HEK293 (cell line): Measurements from ENCODE around the gene PTPRO.

Experiments used
- CTCF ChIA-PET: fragments of 350-600 bp; formaldehyde crosslinking; extraction: SDS; loops from one replicate; lab custom pipeline; 2021; ENCODE audit warnings: antibody characterized with exemption; lab: Yijun Ruan, JAX
- POLR2A ChIA-PET: fragments of 300-600 bp; formaldehyde crosslinking; extraction: SDS; loops from one replicate; lab custom pipeline; 2020; ENCODE audit warnings: antibody characterized with exemption, inconsistent platforms; lab: Yijun Ruan, JAX
- H3K27ac ChIP-seq: fragments of 200-500 bp; sonication (Bioruptor generic); 2 replicates; pipeline ENCODE4 v1.5.1; 2014; ENCODE audit warnings: low read depth, low read length, control low read depth, inconsistent platforms; ENCODE audit errors: extremely low read depth
- H3K36me3 ChIP-seq, 2 experiments: fragments of 200-500 bp in 1 of 2; sonication (Bioruptor generic) in 1 of 2; 1 replicate in 1 of 2; 2 replicates in 1 of 2; pipeline ENCODE4 v1.5.1; 2014 to 2017; ENCODE audit warnings: inconsistent platforms in 2 of 2, low read length in 2 of 2; ENCODE audit not compliant: control insufficient read depth in 2 of 2, insufficient read depth in 1 of 2
- H3K4me1 ChIP-seq: fragments of 200-500 bp; sonication (Bioruptor generic); 2 replicates; pipeline ENCODE4 v1.5.1; 2014; ENCODE audit warnings: mild to moderate bottlenecking, low read length, inconsistent platforms; ENCODE audit not compliant: control insufficient read depth, insufficient read depth
- H3K4me3 ChIP-seq: 2 replicates; pipeline ENCODE4 v1.5.1; 2011; ENCODE audit warnings: low read depth, mild to moderate bottlenecking, control low read depth, low read length, moderate library complexity
- H3K9me3 ChIP-seq: fragments of 200-500 bp; sonication (Bioruptor generic); 2 replicates; pipeline ENCODE4 v1.5.1; 2014; ENCODE audit warnings: low read depth, low read length, inconsistent platforms; ENCODE audit not compliant: control insufficient read depth, insufficient read depth
- CTCF ChIP-seq: fragments of 450-650 bp; formaldehyde crosslinking; IDR thresholded peaks from 2 replicates; pipeline ENCODE4 v1.5.1; 2016; ENCODE audit warnings: missing biosample characterization, missing genetic modification characterization
- FEZF1 ChIP-seq: fragments of 450-650 bp; formaldehyde crosslinking; IDR thresholded peaks from 2 replicates; pipeline ENCODE4 v1.5.1; 2016; ENCODE audit warnings: missing biosample characterization, missing genetic modification characterization
- PRDM1 ChIP-seq: fragments of 450-650 bp; formaldehyde crosslinking; IDR thresholded peaks from 2 replicates; pipeline ENCODE4; 2016; ENCODE audit warnings: missing biosample characterization, missing genetic modification characterization
- ZBTB17 ChIP-seq: fragments of 450-650 bp; formaldehyde crosslinking; IDR thresholded peaks from 2 replicates; pipeline ENCODE4 v1.5.1; 2016; ENCODE audit warnings: missing biosample characterization, missing genetic modification characterization
- ZBTB49 ChIP-seq: fragments of 450-650 bp; formaldehyde crosslinking; IDR thresholded peaks from 2 replicates; pipeline ENCODE4 v1.5.1; 2016; ENCODE audit warnings: missing biosample characterization, missing genetic modification characterization, low read depth
- ZFP41 ChIP-seq: fragments of 450-650 bp; formaldehyde crosslinking; IDR thresholded peaks from 2 replicates; pipeline ENCODE4 v1.5.1; 2016; ENCODE audit warnings: missing biosample characterization, missing genetic modification characterization, borderline replicate concordance
- ZIC2 ChIP-seq: fragments of 450-650 bp; formaldehyde crosslinking; IDR thresholded peaks from 2 replicates; pipeline ENCODE4 v1.5.1; 2016; ENCODE audit warnings: missing biosample characterization, missing genetic modification characterization
- ZNF112 ChIP-seq: fragments of 450-650 bp; formaldehyde crosslinking; IDR thresholded peaks from 2 replicates; pipeline ENCODE4 v1.5.0; 2017; ENCODE audit warnings: missing biosample characterization, missing genetic modification characterization
- ZNF184 ChIP-seq: fragments of 450-650 bp; IDR thresholded peaks from 2 replicates; pipeline ENCODE4 v1.5.1; 2018; ENCODE audit warnings: missing biosample characterization, mild to moderate bottlenecking, missing genetic modification characterization
- ZNF513 ChIP-seq: fragments of 450-650 bp; IDR thresholded peaks from 2 replicates; pipeline ENCODE4 v1.5.1; 2018; ENCODE audit warnings: missing biosample characterization, missing genetic modification characterization
- ZNF580 ChIP-seq: fragments of 450-650 bp; formaldehyde crosslinking; IDR thresholded peaks from 2 replicates; pipeline ENCODE4 v1.5.1; 2016; ENCODE audit warnings: missing biosample characterization, missing genetic modification characterization
- ZNF654 ChIP-seq: fragments of 450-650 bp; formaldehyde crosslinking; IDR thresholded peaks from 2 replicates; pipeline ENCODE4 v1.5.1; 2016; ENCODE audit warnings: low read depth, missing biosample characterization, missing genetic modification characterization
- ZSCAN16 ChIP-seq: fragments of 450-650 bp; formaldehyde crosslinking; IDR thresholded peaks from 2 replicates; pipeline ENCODE4 v1.5.1; 2016; ENCODE audit warnings: missing biosample characterization, missing genetic modification characterization
- TF ChIP-seq, protein P1 (sequence below): fragments of 450-650 bp; IDR thresholded peaks from 2 replicates; pipeline ENCODE4 v1.5.1; 2018; ENCODE audit warnings: missing biosample characterization, mild to moderate bottlenecking, missing genetic modification characterization

Gene PTPRO

GRCh38 chr12:15532364-15532977 lies 210.2 kb downstream of the PTPRO start:
- ChIA-PET POLR2A (no interaction called here), CTCF (interaction anchor here (0.6 to 6.8 kb wide), 25 partner anchors 9 to 366 kb away, joined by 3 to 103 read pairs (median 5); no protein-coding TSS in a partner anchor)
- no peak overlapping the region for H3K27ac ChIP-seq
- no peak overlapping the region for H3K4me3 ChIP-seq
- peaks cover 9% of the 10 kb centered on the region for H3K4me1 ChIP-seq
- TF ChIP-seq PRDM1 (tag by site-specific recombination) (no peak), ZNF513 (tag by site-specific recombination) (peak; percentile 20; the same call in 1 of the 2 replicates), ZNF654 (tag by site-specific recombination) (peak; percentile 67), ZNF580 (tag by site-specific recombination) (0 out of 2 replicates have a peak, but pooled peaks have one; percentile 39), FEZF1 (tag by site-specific recombination) (peak; percentile 50; the same call in 1 of the 2 replicates), ZSCAN16 (tag by site-specific recombination) (no peak), CTCF (tag by site-specific recombination) (peak; percentile 42; the same call in 1 of the 2 replicates)
- no peaks in the 10 kb centered on the region for H3K9me3 ChIP-seq
- no peaks in the 10 kb centered on the region for H3K36me3 ChIP-seq

GRCh38 chr12:15534322-15534721 lies 212.0 kb downstream of the PTPRO start:
- H3K4me3 ChIP-seq = no peak overlapping the region

More at GRCh38 chr12:15534322-15534721, 212.0 kb downstream of the PTPRO start:
- Histone ChIP-seq H3K27ac (no peak overlapping the region), H3K9me3 (no peaks in the 10 kb centered on the region), H3K36me3 (no peaks in the 10 kb centered on the region), H3K4me1 (peaks cover 9% of the 10 kb centered on the region)
- CTCF ChIA-PET = interaction anchor here (0.9 to 6.8 kb wide), 2 partner anchors 52 to 323 kb away, joined by 4 to 103 read pairs; no protein-coding TSS in a partner anchor
- peak; percentile 57 for TF ChIP-seq ZBTB17 (tag by site-specific recombination)
- TF ChIP-seq ZIC2 (tag by site-specific recombination) = no peak
- TF ChIP-seq ZBTB49 (tag by site-specific recombination) = no peak
- TF ChIP-seq ZNF112 (tag by site-specific recombination) = no peak
- TF ChIP-seq ZFP41 (tag by site-specific recombination) = no peak
- TF ChIP-seq, protein P1, sequence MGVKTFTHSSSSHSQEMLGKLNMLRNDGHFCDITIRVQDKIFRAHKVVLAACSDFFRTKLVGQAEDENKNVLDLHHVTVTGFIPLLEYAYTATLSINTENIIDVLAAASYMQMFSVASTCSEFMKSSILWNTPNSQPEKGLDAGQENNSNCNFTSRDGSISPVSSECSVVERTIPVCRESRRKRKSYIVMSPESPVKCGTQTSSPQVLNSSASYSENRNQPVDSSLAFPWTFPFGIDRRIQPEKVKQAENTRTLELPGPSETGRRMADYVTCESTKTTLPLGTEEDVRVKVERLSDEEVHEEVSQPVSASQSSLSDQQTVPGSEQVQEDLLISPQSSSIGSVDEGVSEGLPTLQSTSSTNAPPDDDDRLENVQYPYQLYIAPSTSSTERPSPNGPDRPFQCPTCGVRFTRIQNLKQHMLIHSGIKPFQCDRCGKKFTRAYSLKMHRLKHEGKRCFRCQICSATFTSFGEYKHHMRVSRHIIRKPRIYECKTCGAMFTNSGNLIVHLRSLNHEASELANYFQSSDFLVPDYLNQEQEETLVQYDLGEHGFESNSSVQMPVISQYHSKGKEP = no peak
- TF ChIP-seq ZNF184 (tag by site-specific recombination) = no peak
- POLR2A ChIA-PET = no interaction called here
